ENCODE measurements around the gene RAB25.

DNA sequence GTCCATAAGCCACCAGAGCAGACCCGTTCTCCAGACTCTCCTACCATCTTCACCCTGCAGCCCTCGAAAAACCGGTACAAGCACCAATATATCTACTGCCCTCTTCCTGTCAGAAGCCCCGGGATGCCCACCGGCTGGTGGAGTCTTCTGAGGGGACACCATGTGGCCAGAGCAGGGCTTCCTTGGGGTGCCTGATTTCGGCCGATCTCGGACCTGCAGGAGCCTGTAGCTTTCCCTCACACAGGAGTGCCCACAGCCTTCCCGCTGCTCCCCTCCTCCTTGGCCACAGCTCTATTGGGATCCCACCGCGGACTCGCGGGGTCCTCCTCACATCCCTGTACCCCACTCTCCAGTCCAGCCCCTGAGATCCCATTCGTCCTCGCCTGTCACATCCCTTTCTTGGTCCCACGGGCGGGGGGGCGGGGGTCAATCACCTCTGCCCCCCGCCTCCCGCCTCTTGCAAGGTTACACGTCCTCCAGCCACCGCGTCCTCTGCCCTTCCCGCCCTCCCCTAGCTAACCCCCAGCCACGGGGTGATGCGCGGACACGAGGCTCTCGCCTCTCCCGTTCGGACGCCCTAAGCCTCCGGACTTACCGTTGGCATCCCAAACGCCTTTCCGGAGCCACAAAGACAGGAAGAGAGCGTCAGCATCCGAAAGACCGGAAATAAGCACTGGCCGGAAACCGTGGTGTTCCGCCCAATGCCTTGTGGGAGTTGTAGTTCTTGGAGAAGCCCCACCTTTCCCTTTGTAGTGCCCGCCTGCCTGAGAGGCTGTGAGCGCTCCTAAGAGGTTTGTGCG lies 40.5 kb upstream of the RAB25 start, which contains the start of gene SSR2:
- TF ChIP-seq, protein P1, sequence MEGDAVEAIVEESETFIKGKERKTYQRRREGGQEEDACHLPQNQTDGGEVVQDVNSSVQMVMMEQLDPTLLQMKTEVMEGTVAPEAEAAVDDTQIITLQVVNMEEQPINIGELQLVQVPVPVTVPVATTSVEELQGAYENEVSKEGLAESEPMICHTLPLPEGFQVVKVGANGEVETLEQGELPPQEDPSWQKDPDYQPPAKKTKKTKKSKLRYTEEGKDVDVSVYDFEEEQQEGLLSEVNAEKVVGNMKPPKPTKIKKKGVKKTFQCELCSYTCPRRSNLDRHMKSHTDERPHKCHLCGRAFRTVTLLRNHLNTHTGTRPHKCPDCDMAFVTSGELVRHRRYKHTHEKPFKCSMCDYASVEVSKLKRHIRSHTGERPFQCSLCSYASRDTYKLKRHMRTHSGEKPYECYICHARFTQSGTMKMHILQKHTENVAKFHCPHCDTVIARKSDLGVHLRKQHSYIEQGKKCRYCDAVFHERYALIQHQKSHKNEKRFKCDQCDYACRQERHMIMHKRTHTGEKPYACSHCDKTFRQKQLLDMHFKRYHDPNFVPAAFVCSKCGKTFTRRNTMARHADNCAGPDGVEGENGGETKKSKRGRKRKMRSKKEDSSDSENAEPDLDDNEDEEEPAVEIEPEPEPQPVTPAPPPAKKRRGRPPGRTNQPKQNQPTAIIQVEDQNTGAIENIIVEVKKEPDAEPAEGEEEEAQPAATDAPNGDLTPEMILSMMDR (IDR thresholded peaks at IDR 0.05): no peak
- TF ChIP-seq POLR2AphosphoS5 (IDR thresholded peaks at IDR 0.05; ENCODE audit: low read depth, low read length) (peak; percentile 95), SIN3A (IDR thresholded peaks at IDR 0.05; ENCODE audit: borderline replicate concordance, insufficient read depth, low read depth, low read length) (peak; percentile 78; the same call in 1 of the 2 replicates)
- TF ChIP-seq, protein P2, sequence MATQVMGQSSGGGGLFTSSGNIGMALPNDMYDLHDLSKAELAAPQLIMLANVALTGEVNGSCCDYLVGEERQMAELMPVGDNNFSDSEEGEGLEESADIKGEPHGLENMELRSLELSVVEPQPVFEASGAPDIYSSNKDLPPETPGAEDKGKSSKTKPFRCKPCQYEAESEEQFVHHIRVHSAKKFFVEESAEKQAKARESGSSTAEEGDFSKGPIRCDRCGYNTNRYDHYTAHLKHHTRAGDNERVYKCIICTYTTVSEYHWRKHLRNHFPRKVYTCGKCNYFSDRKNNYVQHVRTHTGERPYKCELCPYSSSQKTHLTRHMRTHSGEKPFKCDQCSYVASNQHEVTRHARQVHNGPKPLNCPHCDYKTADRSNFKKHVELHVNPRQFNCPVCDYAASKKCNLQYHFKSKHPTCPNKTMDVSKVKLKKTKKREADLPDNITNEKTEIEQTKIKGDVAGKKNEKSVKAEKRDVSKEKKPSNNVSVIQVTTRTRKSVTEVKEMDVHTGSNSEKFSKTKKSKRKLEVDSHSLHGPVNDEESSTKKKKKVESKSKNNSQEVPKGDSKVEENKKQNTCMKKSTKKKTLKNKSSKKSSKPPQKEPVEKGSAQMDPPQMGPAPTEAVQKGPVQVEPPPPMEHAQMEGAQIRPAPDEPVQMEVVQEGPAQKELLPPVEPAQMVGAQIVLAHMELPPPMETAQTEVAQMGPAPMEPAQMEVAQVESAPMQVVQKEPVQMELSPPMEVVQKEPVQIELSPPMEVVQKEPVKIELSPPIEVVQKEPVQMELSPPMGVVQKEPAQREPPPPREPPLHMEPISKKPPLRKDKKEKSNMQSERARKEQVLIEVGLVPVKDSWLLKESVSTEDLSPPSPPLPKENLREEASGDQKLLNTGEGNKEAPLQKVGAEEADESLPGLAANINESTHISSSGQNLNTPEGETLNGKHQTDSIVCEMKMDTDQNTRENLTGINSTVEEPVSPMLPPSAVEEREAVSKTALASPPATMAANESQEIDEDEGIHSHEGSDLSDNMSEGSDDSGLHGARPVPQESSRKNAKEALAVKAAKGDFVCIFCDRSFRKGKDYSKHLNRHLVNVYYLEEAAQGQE (IDR thresholded peaks at IDR 0.05; ENCODE audit: insufficient read depth in 1 of 2, low read depth in 2 of 2, low read length in 1 of 2): no peak
